Measurements from ENCODE around the gene TH. TPM values are rescaled to one million over a fixed set of nuclear protein-coding genes. Genes with fewer than 3 reads are reported as not detected.
"Not testable (repeated sequence)": the region's sequence is repeated elsewhere in the genome, so short reads cannot be mapped to it uniquely, and the experiment has no call there.

Gene TH
- polyA plus RNA-seq, 3 donors, result 0.74 to 1.3 (median 0.97) TPM

GRCh38 chr11:2179516-2179915 lies 7.9 kb upstream of the TH start:
- no peak for DNase-seq (ENCODE audit: low read depth in 3 of 3, low spot score in 2 of 3)

GRCh38 chr11:2178906-2179494 lies 7.4 kb upstream of the TH start:
- no peak for DNase-seq (ENCODE audit: low read depth in 3 of 3, low spot score in 2 of 3)

GRCh38 chr11:2178055-2178773 lies 6.6 kb upstream of the TH start:
- not testable (repeated sequence) for DNase-seq (ENCODE audit: low read depth in 3 of 3, low spot score in 2 of 3)

GRCh38 chr11:2177076-2177475 lies 5.5 kb upstream of the TH start:
- no peak for DNase-seq (ENCODE audit: low read depth in 3 of 3, low spot score in 2 of 3)

- no peak for DNase-seq (ENCODE audit: low read depth in 3 of 3, low spot score in 2 of 3)
These were observed 4.8 kb upstream of the TH start for GRCh38 chr11:2176389-2176900.

GRCh38 chr11:2175659-2176058 lies 4.0 kb upstream of the TH start:
- no peak for DNase-seq (ENCODE audit: low read depth in 3 of 3, low spot score in 2 of 3)

GRCh38 chr11:2174361-2174760 lies 2.7 kb upstream of the TH start:
- no peak for DNase-seq (ENCODE audit: low read depth in 3 of 3, low spot score in 2 of 3)

GRCh38 chr11:2173761-2174160 lies 2.1 kb upstream of the TH start:
- no peak for DNase-seq (ENCODE audit: low read depth in 3 of 3, low spot score in 2 of 3)

GRCh38 chr11:2173150-2173693 lies 1.6 kb upstream of the TH start:
- no peak for DNase-seq (ENCODE audit: low read depth in 3 of 3, low spot score in 2 of 3)

- no peak for DNase-seq (ENCODE audit: low read depth in 3 of 3, low spot score in 2 of 3)
These were observed 1.1 kb upstream of the TH start for GRCh38 chr11:2172676-2173075.

GRCh38 chr11:2169626-2170570 lies 1.7 kb downstream of the TH start:
- DNase-seq (ENCODE audit: low read depth in 3 of 3, low spot score in 2 of 3), result no peak

GRCh38 chr11:2169005-2169378 lies 2.6 kb downstream of the TH start:
- DNase-seq (ENCODE audit: low read depth in 3 of 3, low spot score in 2 of 3), result no peak

GRCh38 chr11:2168286-2169004 lies 3.2 kb downstream of the TH start:
- DNase-seq (ENCODE audit: low read depth in 3 of 3, low spot score in 2 of 3), result no peak

- DNase-seq (ENCODE audit: low read depth in 3 of 3, low spot score in 2 of 3), result no peak
These were observed 4.2 kb downstream of the TH start for GRCh38 chr11:2167141-2168045.

GRCh38 chr11:2166091-2166851 lies 5.3 kb downstream of the TH start:
- DNase-seq (ENCODE audit: low read depth in 3 of 3, low spot score in 2 of 3), result no peak

- DNase-seq (ENCODE audit: low read depth in 3 of 3, low spot score in 2 of 3), result no peak
These were observed 6.0 kb downstream of the TH start for GRCh38 chr11:2165571-2165970.

GRCh38 chr11:2164861-2165555 lies 6.6 kb downstream of the TH start:
- DNase-seq (ENCODE audit: low read depth in 3 of 3, low spot score in 2 of 3), result no peak

- no peak for DNase-seq (ENCODE audit: low read depth in 3 of 3, low spot score in 2 of 3)
These were observed 7.5 kb downstream of the TH start for GRCh38 chr11:2164081-2164480.

Measured in right renal cortex interstitium (tissue), 3 donors.